Mesenchymal stem cell (in vitro differentiated cells and primary cell): ENCODE measurements around the gene GRAP2.
A peak's percentile ranks its signal among the peaks of the same experiment; 100 is the strongest.

Source experiments
- DNase-seq: peaks from one replicate; pipeline ENCODE4 v3.0.0-alpha.2; 2013
- H2AFZ ChIP-seq: one replicate; pipeline ENCODE4 v1.6.1; 2013; ENCODE audit warnings: low read depth, mild to moderate bottlenecking, control low read depth, inconsistent platforms, low read length, moderate library complexity
- H2AK5ac ChIP-seq: 2 replicates; pipeline ENCODE4 v1.6.1; 2013; ENCODE audit warnings: low read length, moderate library complexity, mild to moderate bottlenecking, inconsistent platforms; ENCODE audit not compliant: severe bottlenecking
- H2BK120ac ChIP-seq: one replicate; pipeline ENCODE4 v1.6.1; 2013; ENCODE audit warnings: low read depth, mild to moderate bottlenecking, inconsistent platforms, low read length, moderate library complexity
- H2BK12ac ChIP-seq, 2 experiments: one replicate each; pipeline ENCODE4 v1.6.1; 2013; ENCODE audit warnings: inconsistent platforms in 2 of 2, low read length in 2 of 2, mild to moderate bottlenecking in 2 of 2, moderate library complexity in 2 of 2, control low read depth in 1 of 2
- H2BK15ac ChIP-seq: one replicate; pipeline ENCODE4 v1.6.1; 2013; ENCODE audit warnings: mild to moderate bottlenecking, low read depth, inconsistent platforms; ENCODE audit not compliant: poor library complexity, severe bottlenecking
- H2BK5ac ChIP-seq: 2 replicates; pipeline ENCODE4 v1.6.1; 2013; ENCODE audit warnings: low read depth, mild to moderate bottlenecking, low read length, control low read depth, inconsistent platforms; ENCODE audit not compliant: poor library complexity, severe bottlenecking
- H3K14ac ChIP-seq, 2 experiments: one replicate each; pipeline ENCODE4 v1.6.1; 2013; ENCODE audit warnings: inconsistent platforms in 2 of 2, low read length in 2 of 2, control low read depth in 1 of 2, mild to moderate bottlenecking in 1 of 2, moderate library complexity in 1 of 2
- H3K18ac ChIP-seq, 2 experiments: one replicate each; pipeline ENCODE4 v1.6.1; 2013; ENCODE audit warnings: inconsistent platforms in 2 of 2, low read length in 2 of 2, control low read depth in 1 of 2, low read depth in 1 of 2, mild to moderate bottlenecking in 1 of 2
- H3K23ac ChIP-seq, 2 experiments: one replicate each; pipeline ENCODE4 v1.6.1; 2013; ENCODE audit warnings: inconsistent platforms in 2 of 2, low read length in 2 of 2, mild to moderate bottlenecking in 2 of 2, moderate library complexity in 2 of 2, control low read depth in 1 of 2
- H3K27ac ChIP-seq: 2 replicates; pipeline ENCODE4 v1.5.1; 2013; ENCODE audit warnings: mild to moderate bottlenecking, moderate library complexity, low read length, control low read depth, inconsistent platforms; ENCODE audit not compliant: poor library complexity, severe bottlenecking
- H3K27me3 ChIP-seq, 2 experiments: 2 replicates each; pipeline versions ENCODE4 v1.6.1 to v1.7.0; 2013; ENCODE audit warnings: low read length in 2 of 2, mild to moderate bottlenecking in 2 of 2, moderate library complexity in 2 of 2, control low read depth in 1 of 2, inconsistent platforms in 1 of 2; ENCODE audit not compliant: control insufficient read depth in 1 of 2, insufficient read depth in 1 of 2
- H3K36me3 ChIP-seq, 2 experiments: 2 replicates each; pipeline versions ENCODE4 v1.6.1 to v1.7.0; 2013; ENCODE audit warnings: low read length in 2 of 2, control low read depth in 1 of 2, inconsistent platforms in 1 of 2, low read depth in 1 of 2, mild to moderate bottlenecking in 1 of 2; ENCODE audit not compliant: insufficient read depth in 2 of 2, control insufficient read depth in 1 of 2
- H3K4ac ChIP-seq, 2 experiments: one replicate each; pipeline ENCODE4 v1.6.1; 2013; ENCODE audit warnings: inconsistent platforms in 2 of 2, low read length in 2 of 2, mild to moderate bottlenecking in 2 of 2, moderate library complexity in 2 of 2, control low read depth in 1 of 2, low read depth in 1 of 2
- H3K4me1 ChIP-seq: 2 replicates; pipeline ENCODE4 v1.6.1; 2013; ENCODE audit warnings: low read depth, low read length, control low read depth; ENCODE audit not compliant: control insufficient read depth, insufficient read depth
- H3K4me2 ChIP-seq: 2 replicates; pipeline ENCODE4 v1.6.1; 2013; ENCODE audit warnings: low read length, mild to moderate bottlenecking, inconsistent platforms; ENCODE audit not compliant: poor library complexity, severe bottlenecking
- H3K4me3 ChIP-seq, 2 experiments: 2 replicates each; pipeline versions ENCODE4 v1.5.1 to v1.7.0; 2013; ENCODE audit warnings: low read length in 2 of 2, mild to moderate bottlenecking in 2 of 2, control low read depth in 1 of 2, low read depth in 1 of 2; ENCODE audit not compliant: insufficient read depth in 1 of 2
- H3K79me1 ChIP-seq: replicated peaks from 2 replicates; pipeline ENCODE4 v1.6.1; 2013; ENCODE audit warnings: mild to moderate bottlenecking, control low read depth, low read length, inconsistent platforms; ENCODE audit not compliant: poor library complexity, severe bottlenecking
- H3K9ac ChIP-seq: 2 replicates; pipeline ENCODE4 v1.7.0; 2013; ENCODE audit warnings: mild to moderate bottlenecking, low read length, moderate library complexity
- H3K9me3 ChIP-seq: 2 replicates; pipeline ENCODE4 v1.7.0; 2013; ENCODE audit warnings: mild to moderate bottlenecking, low read length; ENCODE audit not compliant: control insufficient read depth
- H4K8ac ChIP-seq: one replicate; pipeline ENCODE4 v1.6.1; 2013; ENCODE audit warnings: inconsistent platforms, mild to moderate bottlenecking, low read length, moderate library complexity
- H4K91ac ChIP-seq: one replicate; pipeline ENCODE4 v1.6.1; 2013; ENCODE audit warnings: mild to moderate bottlenecking, low read length, inconsistent platforms
- WGBS: methylation state at CpG from one replicate; pipeline ENCODE4 v1.1.7; 2013; ENCODE audit warnings: mixed read lengths; 5-methylcytosine and 5-hydroxymethylcytosine counted together

Gene GRAP2

DNA sequence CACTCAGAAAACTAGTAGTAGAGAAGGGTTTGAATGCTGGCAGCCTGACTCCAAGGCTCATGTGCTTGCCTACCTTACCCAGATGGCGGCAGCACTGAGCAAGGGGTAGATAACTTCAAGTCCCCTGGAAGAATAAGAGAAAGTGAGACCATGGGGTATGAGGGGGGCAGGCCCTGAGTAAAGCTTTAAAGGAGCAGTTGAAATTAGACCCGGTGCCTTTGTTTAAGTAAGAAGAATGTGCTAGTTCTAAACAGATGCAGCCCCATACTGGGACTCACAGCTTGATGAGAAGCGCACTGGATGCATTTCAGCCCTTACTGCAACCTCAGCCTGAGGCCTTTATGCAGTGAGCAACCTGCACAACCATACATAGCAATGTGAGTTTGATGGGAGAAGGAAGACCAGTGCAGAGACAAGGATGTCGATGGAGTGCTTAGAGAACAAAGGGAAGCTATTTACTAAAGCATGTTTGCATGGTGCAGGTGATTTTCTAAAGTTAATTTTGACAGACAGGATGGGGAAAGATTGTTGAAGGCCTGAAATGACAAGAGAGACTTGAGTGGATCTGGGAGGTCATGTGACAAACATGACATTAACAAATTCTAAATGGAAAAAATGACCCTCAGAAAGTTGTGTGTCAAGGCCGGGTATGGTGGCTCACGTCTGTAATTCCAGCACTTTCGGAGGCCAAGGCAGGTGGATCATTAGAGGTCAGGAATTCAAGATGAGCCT, 32.2 kb downstream of the GRAP2 start:
- no peak overlapping the region for H2BK5ac ChIP-seq
- H3K27ac ChIP-seq: no peak overlapping the region
- no peak overlapping the region for H3K23ac ChIP-seq
- H3K79me1 ChIP-seq: no peaks in the 10 kb centered on the region
- no peak overlapping the region for H2BK15ac ChIP-seq
- DNase-seq: peak; percentile 35
- no peak overlapping the region for H3K9ac ChIP-seq
- H3K4me2 ChIP-seq: no peak overlapping the region
- no peak overlapping the region for H2BK120ac ChIP-seq
- peaks cover 71 to 84% of the 10 kb centered on the region in 2 experiments for H3K27me3 ChIP-seq
- H3K9me3 ChIP-seq: no peaks in the 10 kb centered on the region
- H3K4ac ChIP-seq: no peak overlapping the region
- H2BK12ac ChIP-seq: no peak overlapping the region
- no peak overlapping the region for H3K14ac ChIP-seq
- H3K18ac ChIP-seq: no peak overlapping the region
- H3K36me3 ChIP-seq: no peaks in the 10 kb centered on the region
- H2AK5ac ChIP-seq: no peak overlapping the region
- WGBS: 70% methylated on average over 7 of the region's 7 CpGs
- no peak overlapping the region for H2AFZ ChIP-seq
- no peak overlapping the region for H4K91ac ChIP-seq
- H3K4me1 ChIP-seq: no peaks in the 10 kb centered on the region
- H4K8ac ChIP-seq: no peak overlapping the region
- no peak overlapping the region for H3K4me3 ChIP-seq

DNA sequence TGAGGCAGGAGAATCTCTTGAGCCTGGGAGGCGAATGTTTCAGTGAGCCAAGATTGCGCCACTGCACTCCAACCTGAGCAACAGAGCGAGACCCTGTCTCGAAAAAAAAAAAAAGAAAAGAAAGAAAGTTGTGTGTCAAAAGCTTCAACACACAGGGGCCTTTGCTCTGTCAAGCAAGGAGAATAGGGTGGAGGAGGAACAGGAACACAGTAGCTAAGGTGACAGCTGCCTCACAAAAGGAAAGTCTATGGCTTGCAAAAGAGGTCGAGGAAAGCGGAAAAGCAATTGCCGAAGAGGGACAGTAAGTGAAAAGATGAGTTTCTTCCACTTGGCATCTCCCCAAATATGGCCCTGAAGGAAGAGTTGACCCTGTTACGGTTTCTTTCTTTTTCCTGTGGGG, 32.9 kb downstream of the GRAP2 start:
- Histone ChIP-seq H3K23ac (no peak overlapping the region), H3K27ac (no peak overlapping the region), H3K9ac (no peak overlapping the region), H3K27me3 (peaks cover 72 to 84% of the 10 kb centered on the region in 2 experiments), H3K4me2 (no peak overlapping the region), H3K4me1 (no peaks in the 10 kb centered on the region), H2BK120ac (no peak overlapping the region), H2AFZ (no peak overlapping the region), H4K8ac (no peak overlapping the region), H2BK5ac (no peak overlapping the region), H4K91ac (no peak overlapping the region), H2BK15ac (no peak overlapping the region), H3K14ac (no peak overlapping the region), H3K4ac (no peak overlapping the region), H2BK12ac (no peak overlapping the region), H3K18ac (no peak overlapping the region), H3K4me3 (no peak overlapping the region), H2AK5ac (no peak overlapping the region), H3K9me3 (no peaks in the 10 kb centered on the region), H3K36me3 (no peaks in the 10 kb centered on the region), H3K79me1 (no peaks in the 10 kb centered on the region)
- DNase-seq: no peak
- 87% methylated on average over 8 of the region's 8 CpGs for WGBS

DNA sequence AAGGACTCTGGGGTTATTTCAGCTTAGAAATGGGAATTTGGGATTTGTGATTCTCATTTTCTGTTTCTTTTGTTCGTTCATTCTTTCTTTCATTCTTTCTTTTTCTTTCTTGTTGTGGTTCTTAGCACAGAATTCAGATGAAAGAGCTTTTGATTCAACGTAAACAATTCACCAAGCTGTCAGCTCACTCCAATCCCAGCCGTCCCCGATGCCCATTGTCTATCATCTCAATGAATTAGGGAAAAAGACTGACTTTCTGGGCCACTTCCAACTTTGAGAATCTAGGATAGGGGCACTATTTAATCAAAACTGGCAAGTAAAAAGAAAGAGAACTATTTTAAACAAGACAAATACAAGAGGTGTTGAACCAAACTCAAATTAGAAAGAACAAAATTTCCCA, 34.2 kb downstream of the GRAP2 start:
- Histone ChIP-seq H3K4me2 (no peak overlapping the region), H3K23ac (no peak overlapping the region), H2BK5ac (no peak overlapping the region), H3K4me1 (no peaks in the 10 kb centered on the region), H3K4me3 (no peak overlapping the region), H3K14ac (no peak overlapping the region), H2BK15ac (no peak overlapping the region), H2AK5ac (no peak overlapping the region), H3K9ac (no peak overlapping the region), H3K18ac (no peak overlapping the region), H4K91ac (no peak overlapping the region), H3K27me3 (peaks cover 62 to 77% of the 10 kb centered on the region in 2 experiments), H2BK120ac (no peak overlapping the region), H3K4ac (no peak overlapping the region), H4K8ac (no peak overlapping the region), H3K36me3 (no peaks in the 10 kb centered on the region), H3K27ac (no peak overlapping the region), H3K79me1 (no peaks in the 10 kb centered on the region), H3K9me3 (no peaks in the 10 kb centered on the region), H2AFZ (no peak overlapping the region), H2BK12ac (no peak overlapping the region)
- 81% methylated on average over 3 of the region's 4 CpGs for WGBS
- no peak for DNase-seq

GRCh38 chr22:39935612-39936011, 34.7 kb downstream of the GRAP2 start:
- no peak overlapping the region for H3K27ac ChIP-seq
- H3K4me3 ChIP-seq: no peak overlapping the region
- DNase-seq: no peak
- no peak overlapping the region for H2BK12ac ChIP-seq
- no peaks in the 10 kb centered on the region for H3K79me1 ChIP-seq
- no peak overlapping the region for H3K4ac ChIP-seq
- WGBS: 82% methylated on average over 6 of the region's 6 CpGs
- H2BK15ac ChIP-seq: no peak overlapping the region
- peaks cover 57 to 72% of the 10 kb centered on the region in 2 experiments for H3K27me3 ChIP-seq
- no peak overlapping the region for H3K14ac ChIP-seq
- no peaks in the 10 kb centered on the region for H3K9me3 ChIP-seq
- H2AK5ac ChIP-seq: no peak overlapping the region
- H2AFZ ChIP-seq: no peak overlapping the region
- H3K4me2 ChIP-seq: no peak overlapping the region
- H2BK120ac ChIP-seq: no peak overlapping the region
- no peak overlapping the region for H4K91ac ChIP-seq
- H3K4me1 ChIP-seq: no peaks in the 10 kb centered on the region
- H3K23ac ChIP-seq: no peak overlapping the region
- no peak overlapping the region for H4K8ac ChIP-seq
- no peaks in the 10 kb centered on the region for H3K36me3 ChIP-seq
- no peak overlapping the region for H3K18ac ChIP-seq
- no peak overlapping the region for H3K9ac ChIP-seq
- H2BK5ac ChIP-seq: no peak overlapping the region
